B cell (primary cell): ENCODE results near the gene SYMPK. TPM values are rescaled to one million over a fixed set of nuclear protein-coding genes. Genes with fewer than 3 reads are reported as not detected.

Source experiments
- ATAC-seq: fragments of 200-7000 bp; cut with Tn5 transposase; one replicate; pipeline ENCODE4 v1.10.0; 2021; ENCODE audit warnings: low read depth, mild to moderate bottlenecking, moderate number of reproducible peaks, moderate library complexity
- CTCF ChIA-PET: fragments of 350-600 bp; sonication (Branson Sonifier 250); formaldehyde crosslinking; loops from one replicate; lab custom pipeline; 2021; ENCODE audit warnings: antibody characterized with exemption, inconsistent platforms; lab: Charles Lee
- POLR2A ChIA-PET: fragments of 350-600 bp; sonication (Branson Sonifier 250); formaldehyde crosslinking; loops from one replicate; lab custom pipeline; 2021; ENCODE audit warnings: antibody characterized with exemption; lab: Charles Lee
- DNase-seq: peaks from one replicate; pipeline ENCODE4 v3.0.0; 2013
- H2AFZ ChIP-seq: 2 replicates; pipeline ENCODE4 v1.6.1; 2012; ENCODE audit warnings: mild to moderate bottlenecking, low read depth, low read length; ENCODE audit not compliant: insufficient read depth, poor library complexity, severe bottlenecking
- H3K27ac ChIP-seq, 2 donors: 1 replicate in 1 of 2; 2 replicates in 1 of 2; pipeline ENCODE4 v1.5.1; 2012 to 2013; ENCODE audit warnings: low read length in 2 of 2, mild to moderate bottlenecking in 2 of 2, moderate library complexity in 1 of 2
- H3K27me3 ChIP-seq, 4 experiments: fragments of 200-600 bp in 1 of 4; sonication (generic) in 1 of 4; replicated peaks in 1 of 4; 1 replicate in 2 of 4; 2 replicates in 2 of 4; pipeline versions ENCODE4 v1.6.1 to v1.7.0; 2013 to 2016; ENCODE audit warnings: low read length in 3 of 4, mild to moderate bottlenecking in 2 of 4, mixed read lengths in 1 of 4, moderate library complexity in 1 of 4; ENCODE audit not compliant: insufficient read depth in 4 of 4, control insufficient read depth in 3 of 4; ENCODE audit errors: control extremely low read depth in 1 of 4
- H3K36me3 ChIP-seq, 2 experiments: replicated peaks in 1 of 2; 1 replicate in 1 of 2; 2 replicates in 1 of 2; pipeline versions ENCODE4 v1.6.1 to v1.7.1; 2013; ENCODE audit warnings: low read length in 1 of 2; ENCODE audit not compliant: insufficient read depth in 2 of 2, control insufficient read depth in 1 of 2; ENCODE audit errors: control extremely low read depth in 1 of 2, extremely low read depth in 1 of 2
- H3K4me1 ChIP-seq, 2 donors: fragments of 200-600 bp in 1 of 2; sonication (generic) in 1 of 2; 1 replicate in 1 of 2; 2 replicates in 1 of 2; pipeline versions ENCODE4 v1.5.1 to v1.6.1; 2013 to 2017; ENCODE audit warnings: low read length in 2 of 2; ENCODE audit not compliant: control insufficient read depth in 2 of 2, insufficient read depth in 2 of 2
- H3K4me2 ChIP-seq: replicated peaks from 2 replicates; pipeline ENCODE3; 2012; ENCODE audit warnings: mild to moderate bottlenecking, low read depth, low read length; ENCODE audit not compliant: poor library complexity, severe bottlenecking
- H3K4me3 ChIP-seq, 5 experiments: fragments of 200-600 bp in 1 of 5; sonication (generic) in 1 of 5; 1 replicate in 3 of 5; 2 replicates in 2 of 5; pipeline versions ENCODE4 v1.5.1 to v1.7.0; 2011 to 2016; ENCODE audit warnings: low read length in 4 of 5, mild to moderate bottlenecking in 4 of 5, low read depth in 2 of 5, control low read depth in 1 of 5, moderate library complexity in 1 of 5; ENCODE audit not compliant: insufficient read depth in 1 of 5; ENCODE audit errors: control extremely low read depth in 1 of 5, extremely low read depth in 1 of 5
- H3K79me2 ChIP-seq: fragments of 200-600 bp; sonication (generic); one replicate; pipeline ENCODE4 v1.6.0; 2016; ENCODE audit warnings: low read length; ENCODE audit not compliant: control insufficient read depth, insufficient read depth
- H3K9ac ChIP-seq: fragments of 200-600 bp; sonication (generic); 2 replicates; pipeline ENCODE4 v1.6.1; 2017; ENCODE audit warnings: mild to moderate bottlenecking, low read length, moderate library complexity
- H3K9me3 ChIP-seq, 3 donors: one replicate each; pipeline versions ENCODE4 v1.6.1 to v1.7.1; 2013; ENCODE audit warnings: low read length in 2 of 3; ENCODE audit not compliant: control insufficient read depth in 2 of 3, insufficient read depth in 1 of 3; ENCODE audit errors: control extremely low read depth in 1 of 3
- H4K20me1 ChIP-seq: 2 replicates; pipeline ENCODE4 v1.6.0; 2012; ENCODE audit warnings: mild to moderate bottlenecking, low read length; ENCODE audit not compliant: insufficient read depth, control insufficient read depth, poor library complexity, severe bottlenecking
- H3K27ac Mint-ChIP-seq: one replicate; pipeline ENCODE4 v1.8.0; 2021; ENCODE audit warnings: mixed read lengths
- H3K27me3 Mint-ChIP-seq: one replicate; pipeline ENCODE4 v1.8.0; 2021; ENCODE audit warnings: mixed read lengths
- H3K4me1 Mint-ChIP-seq: one replicate; pipeline ENCODE4 v1.8.0; 2021; ENCODE audit warnings: mixed read lengths
- H3K4me3 Mint-ChIP-seq: one replicate; pipeline ENCODE4 v1.8.0; 2021; ENCODE audit warnings: mixed read lengths
- H3K9me3 Mint-ChIP-seq: one replicate; pipeline ENCODE4 v1.8.0; 2022; ENCODE audit warnings: mixed read lengths; ENCODE audit not compliant: insufficient read depth
- CTCF ChIP-seq: fragments of 200-600 bp; IDR thresholded peaks from one replicate; pipeline ENCODE4 v1.8.0; 2022; ENCODE audit warnings: antibody characterized with exemption, mild to moderate bottlenecking
- EZH2 ChIP-seq: IDR thresholded peaks from 2 replicates; pipeline ENCODE4 v1.6.1; 2012; ENCODE audit warnings: borderline replicate concordance, low read depth, mild to moderate bottlenecking, moderate library complexity, low read length; ENCODE audit not compliant: insufficient read depth, poor library complexity, severe bottlenecking
- WGBS: methylation state at CpG from one replicate; pipeline ENCODE4 v1.1.5; 2013; ENCODE audit warnings: missing lambda C conversion rate; ENCODE audit not compliant: insufficient coverage; 5-methylcytosine and 5-hydroxymethylcytosine counted together
- intact Hi-C: fragments of 100-400 bp; cut with micrococcal nuclease; formaldehyde crosslinking; loops from one replicate; pipeline ENCODE4 v1.10.0; 2022
- polyA plus RNA-seq: library from polyadenylated mRNA; depleted of rRNA; stranded (reverse); fragments of >200 nt; gene quantifications from 2 replicates; pipeline ENCODE4 v1.2.3, GENCODE V29; 2012
- total RNA-seq, 2 donors: library from RNA; stranded (reverse); fragments of 120-200 nt in 1 of 2; gene quantifications; 1 replicate in 1 of 2; 2 replicates in 1 of 2; pipeline versions ENCODE4 v1.2.3 to v1.2.4, GENCODE V29; 2013 to 2022

The SYMPK gene
- total and polyA plus RNA-seq, 2 donors (not counting 1 experiment from before 2014, with no cell fraction given) = 119 to 138 TPM

DNA sequence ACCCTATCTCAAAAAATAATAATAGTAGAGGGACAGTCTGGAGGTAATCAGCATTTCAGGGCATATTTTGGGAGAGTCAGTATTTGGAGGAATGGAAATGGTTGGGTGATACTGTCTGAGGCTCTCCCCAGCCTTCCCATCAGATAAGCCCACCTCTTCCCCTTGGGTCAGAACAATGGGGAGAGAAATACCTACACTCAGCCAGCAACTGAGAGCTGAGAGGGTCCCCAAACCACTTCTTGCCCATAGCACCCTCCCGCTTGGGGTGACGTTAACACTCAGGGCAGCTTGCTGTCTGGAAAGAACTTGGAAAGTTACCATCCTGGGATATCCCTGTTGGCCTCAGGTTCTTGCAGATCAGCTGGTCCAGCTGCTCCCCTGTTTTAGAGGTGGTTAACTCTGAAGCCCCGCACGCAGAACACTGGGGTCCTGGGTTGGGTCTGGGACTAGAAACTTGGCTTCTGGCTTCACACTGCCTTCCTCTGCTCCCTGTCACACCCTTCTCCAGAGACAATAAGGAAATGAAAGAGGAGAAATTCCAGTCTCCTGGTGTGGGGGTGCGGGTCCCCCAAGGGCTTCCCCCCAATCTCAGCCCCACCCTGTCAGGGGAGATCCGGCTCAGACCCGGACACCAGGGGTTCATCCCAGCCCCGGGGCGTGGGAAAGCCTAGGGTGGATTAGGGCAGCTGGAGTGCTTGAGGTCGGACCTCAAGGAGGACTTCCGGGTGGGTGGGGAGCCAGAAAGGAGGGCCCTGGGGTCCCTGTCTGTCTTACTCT, 3.6 kb upstream of the SYMPK start:
- Mint-ChIP-seq H3K4me3 (no peak overlapping the region), H3K4me1 (peaks cover 24% of the 10 kb centered on the region), H3K27me3 (peaks cover 10% of the 10 kb centered on the region), H3K9me3 (no peaks in the 10 kb centered on the region), H3K27ac (no peak overlapping the region)
- TF ChIP-seq CTCF (no peak), EZH2 (no peak)
- Histone ChIP-seq H2AFZ (no peak overlapping the region), H3K27me3 (peaks cover 0 to 14% (median 6%) of the 10 kb centered on the region in 4 experiments), H3K79me2 (peaks cover 8% of the 10 kb centered on the region), H4K20me1 (no peaks in the 10 kb centered on the region), H3K9me3 (peaks cover 0 to 4% (median 0%) of the 10 kb centered on the region in 3 donors), H3K4me2 (no peak overlapping the region), H3K36me3 (no peaks in the 10 kb centered on the region), H3K9ac (no peak overlapping the region), H3K4me3 (no peak overlapping the region), H3K27ac (no peak overlapping the region), H3K4me1 (peaks cover 21 to 23% of the 10 kb centered on the region in 2 donors)
- ChIA-PET CTCF (interaction anchor here (0.5 kb wide), 1 partner anchor 9 kb away, joined by 4 read pairs; no protein-coding TSS in a partner anchor), POLR2A (no interaction called here)
- WGBS = 94% methylated on average over 7 of the region's 11 CpGs
- DNase-seq (no peak), ATAC-seq (no peak)
- intact Hi-C loops = no loop called here
